Epithelial cell of proximal tubule (primary cell): Measurements from ENCODE around the gene ANO9. TPM values are rescaled to one million over a fixed set of nuclear protein-coding genes. Genes with fewer than 3 reads are reported as not detected.
A peak's percentile ranks its signal among the peaks of the same experiment; 100 is the strongest.

ENCODE experiments used
- DNase-seq: peaks from one replicate; pipeline ENCODE4 v3.0.0-alpha.2; 2011; ENCODE audit warnings: low read depth
- H3K4me3 ChIP-seq: 2 replicates; pipeline ENCODE4 v1.5.1; 2011; ENCODE audit warnings: low read depth, mild to moderate bottlenecking, low read length
- total RNA-seq: library from RNA; depleted of rRNA; stranded (reverse); fragments of >200 nt; gene quantifications from 2 replicates; pipeline ENCODE4 v1.2.3, GENCODE V29; 2015
- TF ChIP-seq, protein P1 (sequence below): conservative IDR thresholded peaks from 2 replicates; pipeline ENCODE4 v1.5.1; 2012; ENCODE audit warnings: low read depth, mild to moderate bottlenecking, low read length

Gene ANO9
- total RNA-seq, 1 donor from 2014 or later = 20.1 TPM

DNA sequence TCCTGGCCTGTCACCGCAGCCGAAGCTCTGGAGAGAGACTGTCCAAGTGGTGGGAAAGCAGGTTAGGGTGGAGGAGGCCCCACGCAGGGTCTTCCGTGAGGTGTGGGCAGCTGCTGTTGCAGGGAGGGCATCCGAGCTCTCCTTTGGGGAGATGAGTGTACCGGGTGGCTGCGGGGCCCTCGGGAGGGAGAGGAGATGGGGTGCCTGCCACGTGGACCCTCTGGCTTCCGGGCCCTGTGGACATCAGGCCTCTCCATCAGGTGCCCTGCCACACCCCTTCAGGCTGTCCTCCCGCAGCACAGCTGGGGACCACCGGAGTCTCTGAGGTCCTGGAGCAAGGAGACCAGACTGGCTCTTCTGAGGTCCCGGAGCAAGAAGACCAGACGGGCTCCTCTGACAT is 9.9 kb upstream of the ANO9 start:
- TF ChIP-seq, protein P1, sequence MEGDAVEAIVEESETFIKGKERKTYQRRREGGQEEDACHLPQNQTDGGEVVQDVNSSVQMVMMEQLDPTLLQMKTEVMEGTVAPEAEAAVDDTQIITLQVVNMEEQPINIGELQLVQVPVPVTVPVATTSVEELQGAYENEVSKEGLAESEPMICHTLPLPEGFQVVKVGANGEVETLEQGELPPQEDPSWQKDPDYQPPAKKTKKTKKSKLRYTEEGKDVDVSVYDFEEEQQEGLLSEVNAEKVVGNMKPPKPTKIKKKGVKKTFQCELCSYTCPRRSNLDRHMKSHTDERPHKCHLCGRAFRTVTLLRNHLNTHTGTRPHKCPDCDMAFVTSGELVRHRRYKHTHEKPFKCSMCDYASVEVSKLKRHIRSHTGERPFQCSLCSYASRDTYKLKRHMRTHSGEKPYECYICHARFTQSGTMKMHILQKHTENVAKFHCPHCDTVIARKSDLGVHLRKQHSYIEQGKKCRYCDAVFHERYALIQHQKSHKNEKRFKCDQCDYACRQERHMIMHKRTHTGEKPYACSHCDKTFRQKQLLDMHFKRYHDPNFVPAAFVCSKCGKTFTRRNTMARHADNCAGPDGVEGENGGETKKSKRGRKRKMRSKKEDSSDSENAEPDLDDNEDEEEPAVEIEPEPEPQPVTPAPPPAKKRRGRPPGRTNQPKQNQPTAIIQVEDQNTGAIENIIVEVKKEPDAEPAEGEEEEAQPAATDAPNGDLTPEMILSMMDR = no peak
- H3K4me3 ChIP-seq = peak overlapping the region; percentile 80
- no peak for DNase-seq

DNA sequence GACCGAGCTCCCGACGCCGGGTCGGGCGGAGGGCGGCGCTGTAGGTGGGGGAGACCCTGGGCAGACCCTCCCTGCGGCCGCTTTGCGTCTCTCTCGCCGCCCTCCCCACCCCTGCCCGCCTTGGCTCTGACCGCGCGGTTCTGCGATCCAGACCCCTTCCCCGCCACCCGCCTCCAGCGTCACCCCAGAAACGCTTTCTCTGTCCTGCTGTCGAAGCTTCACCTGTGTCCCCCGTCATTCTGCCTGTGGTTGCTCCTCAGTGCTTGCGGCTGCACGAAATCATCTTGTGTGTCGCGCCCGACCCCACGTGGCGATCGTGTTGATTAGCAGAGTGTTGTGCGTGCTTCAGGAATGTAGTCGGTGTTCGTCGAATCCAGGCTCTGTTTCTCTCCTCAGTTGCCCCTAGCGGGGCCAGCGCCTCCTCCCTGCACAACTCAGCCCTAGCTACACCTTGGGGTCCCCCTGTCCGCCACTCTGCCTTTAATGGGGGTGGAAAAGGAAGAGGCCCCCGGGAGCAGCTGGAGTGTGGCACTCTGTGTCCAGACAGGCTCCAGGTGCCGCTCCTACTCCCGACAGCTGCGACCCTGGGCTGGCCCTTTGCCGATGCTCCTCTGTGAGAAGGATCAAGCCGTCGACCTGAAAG is 9.1 kb upstream of the ANO9 start:
- no peak for DNase-seq
- TF ChIP-seq, protein P1 = peak; percentile 30
- peak overlapping the region; percentile 80 for H3K4me3 ChIP-seq

DNA sequence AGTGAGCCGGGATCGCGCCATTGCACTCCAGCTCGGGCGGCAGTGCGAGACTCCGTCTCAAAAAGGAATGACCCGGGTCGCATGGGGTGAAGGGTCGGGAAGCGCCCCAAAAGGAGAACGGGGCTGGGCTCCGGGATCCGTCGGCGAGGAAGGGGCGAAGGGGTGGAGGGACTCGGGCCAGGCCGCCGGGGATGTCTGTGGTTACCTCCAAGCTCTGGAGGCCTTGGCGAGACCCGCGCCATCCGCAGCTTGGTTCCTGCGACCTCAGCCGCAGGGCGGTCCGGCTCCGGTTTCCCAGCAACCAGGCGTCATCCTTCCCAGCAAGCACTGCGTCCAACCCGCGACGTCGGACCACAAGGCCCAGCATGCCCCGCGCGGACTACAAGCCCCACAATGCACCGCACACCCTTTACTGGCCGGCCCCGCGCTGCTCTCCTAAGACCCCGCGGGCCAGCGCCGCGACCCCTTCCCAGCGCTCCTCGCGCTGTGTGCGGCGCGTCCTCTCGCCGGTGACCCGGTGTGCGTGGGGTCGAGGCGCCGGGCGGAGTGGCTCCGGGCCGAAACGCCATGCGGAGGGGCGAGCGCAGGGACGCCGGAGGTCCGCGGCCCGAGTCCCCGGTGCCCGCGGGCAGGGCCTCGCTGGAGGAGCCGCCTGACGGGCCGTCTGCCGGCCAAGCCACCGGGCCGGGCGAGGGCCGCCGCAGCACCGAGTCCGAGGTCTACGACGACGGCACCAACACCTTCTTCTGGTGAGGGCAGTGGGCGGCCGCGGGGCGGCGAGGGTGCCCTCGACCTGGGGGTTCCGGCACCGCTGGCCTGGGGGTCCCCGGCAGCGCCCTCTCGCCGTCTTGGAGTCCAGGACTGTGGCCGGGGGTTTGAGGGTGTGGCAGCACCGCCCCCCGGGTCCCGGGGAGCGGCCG is 8.3 kb upstream of the ANO9 start, which contains the start of gene PTDSS2:
PTDSS2 (plus strand) TSS at position 391 of the 920 bp plus-strand sequence; CDS start at position 568, 177 bp downstream.
- DNase-seq = peak; percentile 64
- H3K4me3 ChIP-seq = peak within 1 kb of the TSS; percentile 80

DNA sequence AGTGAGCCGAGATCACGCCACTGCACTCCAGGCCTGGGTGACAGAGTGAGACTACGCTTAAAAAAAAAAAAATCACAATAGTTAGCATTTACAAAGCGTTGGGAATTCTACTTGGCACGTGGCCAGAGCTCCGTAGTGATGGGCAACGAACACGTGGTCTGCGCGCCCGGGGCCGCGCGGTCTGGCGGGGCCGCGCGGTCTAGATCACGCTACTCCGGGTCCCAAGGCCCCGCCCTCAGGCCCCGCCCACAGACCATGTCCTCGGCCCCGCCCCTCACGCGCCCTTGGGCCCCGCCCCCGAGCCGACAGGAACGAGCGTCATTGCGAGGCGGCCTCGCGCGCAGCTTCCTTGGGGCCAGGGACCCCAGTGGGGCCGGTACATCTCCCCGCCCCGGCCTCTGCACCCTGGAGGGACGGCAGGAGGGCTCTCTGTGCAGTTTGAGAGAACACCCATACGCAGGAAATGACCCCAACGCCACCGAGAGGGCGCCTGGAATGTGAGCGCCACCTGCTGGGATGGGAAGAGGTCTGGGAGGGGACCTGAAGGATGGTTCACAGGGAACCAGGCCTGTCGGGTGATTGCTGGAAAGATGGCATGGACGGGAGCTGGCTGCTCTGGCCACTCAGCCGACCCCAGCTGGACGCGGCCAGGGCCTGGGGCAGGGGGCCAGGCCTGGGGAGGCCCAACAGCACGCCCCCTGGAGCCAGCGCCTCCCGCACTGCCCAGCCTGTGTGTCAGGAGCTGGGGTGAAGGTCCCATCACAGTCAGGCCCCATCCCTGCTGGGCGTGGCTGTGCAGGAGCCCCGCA is 6.3 kb upstream of the ANO9 start:
- TF ChIP-seq, protein P1 = peak; percentile 89
- H3K4me3 ChIP-seq = peak overlapping the region; percentile 80
- peak; percentile 31 for DNase-seq

More for the DNA sequence above, 8.3 kb upstream of the ANO9 start, which contains the start of gene PTDSS2:
- TF ChIP-seq, protein P1 = no peak

DNA sequence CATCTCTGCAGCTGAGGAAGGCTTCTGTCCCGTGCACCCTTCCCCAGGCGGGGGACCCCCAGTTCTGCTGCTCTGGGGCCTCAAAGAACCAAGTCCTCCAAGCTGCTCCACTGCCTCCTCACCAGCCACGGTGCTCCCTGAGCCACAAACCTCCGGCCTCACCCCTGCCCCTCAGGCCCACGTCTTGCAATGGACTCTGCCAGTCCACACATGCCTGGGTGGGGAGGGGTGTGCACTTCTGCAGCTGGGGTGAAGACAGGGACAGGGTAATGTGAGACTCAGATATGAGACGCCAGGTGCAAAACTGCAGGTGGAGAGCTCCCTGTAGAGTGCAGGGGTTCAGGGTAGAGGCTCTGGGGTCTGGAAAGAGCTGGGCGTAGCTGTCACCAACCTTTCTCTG is 5.1 kb upstream of the ANO9 start:
- TF ChIP-seq, protein P1 = no peak
- no peak overlapping the region for H3K4me3 ChIP-seq
- DNase-seq = no peak

DNA sequence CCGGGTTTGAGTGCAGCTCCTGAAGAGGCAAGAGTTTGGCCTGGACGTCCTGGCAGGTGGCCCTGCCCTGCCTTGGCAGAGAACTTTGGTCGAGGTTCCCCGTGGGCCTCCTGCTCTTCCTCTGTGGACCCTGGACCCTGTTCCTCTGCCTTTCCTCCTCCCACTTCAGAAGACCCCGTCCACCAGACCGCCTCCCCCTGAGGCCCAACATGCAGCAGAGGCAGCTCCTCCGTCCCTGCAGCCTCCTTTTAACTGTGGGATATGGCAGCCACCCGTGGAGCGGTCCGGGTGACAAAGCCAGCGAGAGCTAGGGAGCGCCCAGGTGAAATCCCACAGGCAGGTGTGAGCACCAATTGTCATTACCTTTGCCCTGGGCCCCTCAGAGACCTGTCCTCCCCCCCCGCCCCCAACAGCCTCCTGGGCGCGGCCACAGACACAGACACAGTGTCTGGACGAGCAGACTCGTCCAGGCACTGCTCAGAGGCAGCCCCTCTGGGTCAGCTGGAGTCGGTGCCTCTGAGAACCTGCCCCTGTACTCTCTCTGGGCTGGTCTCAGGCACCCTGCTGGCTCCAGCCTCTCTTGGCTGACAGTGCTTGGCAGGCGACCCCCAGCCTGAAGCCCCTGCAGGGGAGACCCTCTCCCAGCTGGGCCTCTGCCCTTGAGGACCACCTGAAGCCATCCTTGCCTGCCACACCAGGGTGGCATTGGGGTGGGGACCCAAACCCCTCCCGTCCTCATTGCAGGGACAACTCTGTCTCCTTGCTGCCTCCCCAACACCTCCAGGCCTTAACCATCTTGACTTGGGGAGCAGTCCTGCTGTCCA is 4.2 kb upstream of the ANO9 start:
- TF ChIP-seq, protein P1 = no peak
- DNase-seq = no peak

More for the DNA sequence above, 4.2 kb upstream of the ANO9 start:
- no peak overlapping the region for H3K4me3 ChIP-seq
